ENCODE measurements around the gene ACIN1.

The ACIN1 gene

DNA sequence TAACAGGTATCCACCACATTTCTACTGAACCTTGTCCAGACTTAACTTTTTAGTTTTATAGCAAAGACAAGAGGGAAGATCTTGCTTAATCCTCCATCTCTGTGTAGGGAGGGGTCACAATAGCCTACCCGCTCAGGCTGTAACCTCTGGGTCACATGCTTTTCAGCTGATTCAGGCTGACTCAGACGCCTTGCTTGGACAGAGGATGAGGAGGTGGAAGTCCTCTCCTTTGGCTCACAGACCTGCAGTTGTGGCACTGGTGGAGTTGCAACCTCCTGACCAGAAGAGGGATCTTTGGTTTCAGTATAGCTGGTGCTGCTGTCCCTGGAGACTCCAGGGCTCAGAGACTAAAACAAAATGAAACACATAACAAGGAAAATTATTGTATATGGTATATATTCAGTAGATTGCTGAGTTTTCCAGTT, 16.2 kb downstream of the ACIN1 start:
- no peak for DNase-seq (ENCODE audit: low read depth)

- no peak for DNase-seq (ENCODE audit: low read depth)
Measured at GRCh38 chr14:23077962-23078361, 17.0 kb downstream of the ACIN1 start.

- DNase-seq (ENCODE audit: low read depth), result no peak
Measured at GRCh38 chr14:23076785-23077408, 18.0 kb downstream of the ACIN1 start.

GRCh38 chr14:23074906-23075305, 20.0 kb downstream of the ACIN1 start:
- no peak for DNase-seq (ENCODE audit: low read depth)

DNA sequence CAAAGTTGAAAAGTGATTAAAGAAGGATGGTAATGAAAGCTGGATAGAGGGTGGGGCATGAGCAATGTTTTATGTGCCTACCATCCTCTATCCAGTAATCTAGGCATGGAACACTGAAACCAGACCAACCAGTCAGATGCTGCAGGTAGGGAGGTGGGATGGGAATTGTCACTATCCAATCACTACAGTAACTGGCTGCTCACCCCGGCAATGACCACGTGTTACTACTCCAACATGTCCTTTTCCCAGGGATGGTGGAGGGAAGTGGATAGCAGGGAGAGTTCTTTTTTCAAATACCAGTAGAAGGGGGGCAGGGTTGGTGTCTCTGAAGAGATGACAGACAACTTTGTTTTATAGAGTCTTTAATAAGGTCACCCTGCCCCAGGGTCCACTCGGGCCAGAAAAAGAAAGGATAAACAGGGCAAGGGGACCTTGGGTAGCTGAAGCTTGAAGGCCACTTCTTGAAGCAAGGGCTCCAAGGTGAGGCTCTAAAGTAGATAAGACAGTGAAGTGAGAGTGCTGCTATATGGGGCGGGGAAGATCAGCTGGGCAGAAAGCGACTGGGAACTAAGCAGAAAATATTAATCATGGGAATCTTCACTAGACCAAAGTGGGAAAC, 22.9 kb downstream of the ACIN1 start:
- DNase-seq (ENCODE audit: low read depth), result no peak

DNA sequence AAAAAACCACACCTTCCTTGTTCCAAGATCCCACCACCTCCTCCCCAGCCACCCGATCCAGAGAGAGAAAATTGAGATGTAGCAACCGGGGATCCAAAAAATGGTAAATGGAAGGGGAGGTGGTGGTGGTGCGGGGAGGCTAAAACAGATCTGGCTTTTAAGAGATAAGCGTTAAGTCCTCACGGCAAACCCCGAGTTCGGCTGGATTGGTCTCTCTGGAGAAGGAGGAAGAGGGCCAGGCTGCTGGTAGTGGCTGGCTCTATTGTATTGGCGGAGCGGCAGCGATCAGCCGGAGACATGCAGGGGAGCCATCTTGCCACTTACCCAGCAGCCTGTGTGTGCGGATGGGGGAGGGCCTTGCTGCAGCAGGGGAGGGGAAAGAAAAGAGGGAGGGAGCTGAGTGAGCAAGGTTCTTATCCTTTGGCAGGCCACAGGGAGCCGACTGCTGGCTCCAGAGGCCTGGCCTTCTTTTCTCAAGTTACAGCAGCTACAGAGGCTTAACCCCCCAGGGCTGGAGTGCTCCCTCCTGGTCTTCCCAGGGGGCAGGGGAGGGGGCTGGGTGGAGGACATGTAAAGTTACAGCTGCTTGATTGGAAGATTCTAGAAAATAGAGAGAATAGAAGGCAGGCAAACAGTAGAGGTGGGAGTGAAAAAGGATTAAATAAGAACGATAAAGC, 23.6 kb downstream of the ACIN1 start:
- DNase-seq (ENCODE audit: low read depth), result peak; percentile 51

GRCh38 chr14:23070262-23071129, 24.4 kb downstream of the ACIN1 start:
- DNase-seq (ENCODE audit: low read depth), result no peak

- no peak for DNase-seq (ENCODE audit: low read depth)
Measured at GRCh38 chr14:23069413-23069806, 25.5 kb downstream of the ACIN1 start.

GRCh38 chr14:23068789-23069412, 26.0 kb downstream of the ACIN1 start:
- peak; percentile 31 for DNase-seq (ENCODE audit: low read depth)

GRCh38 chr14:23067847-23068788, 26.8 kb downstream of the ACIN1 start:
- no peak for DNase-seq (ENCODE audit: low read depth)

- DNase-seq (ENCODE audit: low read depth), result no peak
Measured at GRCh38 chr14:23066855-23067744, 27.8 kb downstream of the ACIN1 start.

DNA sequence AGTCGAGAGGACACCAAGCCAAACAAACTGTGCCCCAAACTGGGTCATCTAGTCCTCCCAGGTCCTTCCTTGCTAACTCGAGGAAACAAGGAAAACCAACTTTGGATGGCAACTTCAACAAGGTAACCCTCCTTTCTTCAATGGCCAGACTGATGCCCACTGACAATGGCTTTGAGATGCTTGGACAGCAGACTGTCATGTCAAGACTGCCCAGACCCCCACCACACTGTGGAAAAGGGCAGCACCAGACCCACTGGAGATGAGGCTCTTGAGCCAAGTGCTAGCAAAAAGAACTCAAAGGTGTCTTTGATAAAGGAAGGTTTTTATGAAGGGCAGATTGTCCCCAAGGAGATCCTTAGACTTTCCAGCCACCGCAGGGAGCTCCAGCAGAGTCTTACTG, 28.6 kb downstream of the ACIN1 start:
- DNase-seq (ENCODE audit: low read depth), result no peak

DNA sequence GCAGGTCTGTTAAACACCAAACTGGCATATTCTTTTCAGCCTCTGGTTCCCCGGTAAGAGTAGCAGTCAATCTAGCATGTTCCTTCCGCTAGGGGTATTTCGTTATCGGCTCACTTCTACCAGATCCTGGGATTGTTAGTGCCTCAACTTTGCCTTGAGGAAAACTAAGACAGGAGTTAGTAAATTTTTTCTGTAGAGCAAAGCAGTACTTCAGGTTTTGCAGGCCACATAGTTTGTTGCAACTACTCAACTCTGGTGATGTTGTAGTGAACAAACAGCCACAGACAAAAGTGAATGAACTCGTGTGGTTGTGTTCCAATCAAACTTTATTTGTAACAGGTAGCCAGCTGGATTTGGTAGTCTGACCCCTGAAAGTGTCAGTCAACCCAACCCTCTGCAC, 31.3 kb downstream of the ACIN1 start:
- no peak for DNase-seq (ENCODE audit: low read depth)

GRCh38 chr14:23062002-23062401, 32.9 kb downstream of the ACIN1 start:
- no peak for DNase-seq (ENCODE audit: low read depth)

DNA sequence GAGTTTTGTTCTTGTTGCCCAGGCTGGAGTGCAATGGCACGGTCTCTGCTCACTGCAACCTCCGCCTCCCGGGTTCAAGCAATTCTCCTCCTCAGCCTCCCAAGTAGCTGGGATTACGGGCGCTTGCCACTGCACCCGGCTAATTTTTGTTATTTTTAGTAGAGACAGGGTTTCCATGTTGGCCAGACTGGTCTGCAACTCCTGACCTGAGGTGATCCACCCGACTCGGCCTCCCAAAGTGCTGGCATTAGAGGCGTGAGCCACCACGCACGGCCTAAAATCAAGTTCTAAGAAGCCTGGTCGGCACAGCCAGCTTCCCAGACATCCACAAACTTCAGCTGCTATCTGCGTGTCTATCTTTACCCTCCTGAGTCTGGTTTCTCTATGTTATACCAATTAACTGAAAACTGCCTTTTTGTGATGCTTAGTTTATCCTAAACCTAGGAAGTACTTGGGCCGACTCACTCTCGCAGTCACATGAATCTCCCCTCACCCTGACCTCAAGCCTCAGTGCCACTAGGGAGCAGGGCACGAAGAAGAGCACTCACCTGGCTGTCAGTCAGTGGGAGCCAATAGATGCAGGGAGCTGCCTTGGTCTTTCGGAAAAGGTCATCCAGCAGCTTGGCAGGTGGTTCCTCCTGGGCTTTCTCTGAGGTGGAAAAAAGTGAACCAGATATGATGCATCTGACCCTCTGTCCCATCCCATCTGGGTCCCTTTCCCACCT, 34.2 kb downstream of the ACIN1 start:
- DNase-seq (ENCODE audit: low read depth), result no peak

GRCh38 chr14:23058654-23059504, 36.1 kb downstream of the ACIN1 start:
- DNase-seq (ENCODE audit: low read depth), result no peak

- peak; percentile 74 for DNase-seq (ENCODE audit: low read depth)
Measured at GRCh38 chr14:23057757-23058653, 36.9 kb downstream of the ACIN1 start.
